IMR-90 (cell line): ENCODE measurements around the gene OR10AD1.

ENCODE experiments used
- CEBPB ChIP-seq: IDR thresholded peaks from 2 replicates; pipeline ENCODE4 v1.6.1; 2012; ENCODE audit warnings: low read depth, low read length, improper control_type of control experiment
- CTCF ChIP-seq: conservative IDR thresholded peaks from 2 replicates; pipeline ENCODE4 v1.5.1; 2012; ENCODE audit warnings: mild to moderate bottlenecking, low read depth, low read length, improper control_type of control experiment
- ELK1 ChIP-seq: fragments of 150-350 bp; IDR thresholded peaks from 2 replicates; pipeline ENCODE4 v1.6.1; 2016; ENCODE audit warnings: low read depth, mild to moderate bottlenecking, low read length, moderate library complexity, borderline replicate concordance
- FOS ChIP-seq: fragments of 150-350 bp; IDR thresholded peaks from 2 replicates; pipeline ENCODE4 v1.6.1; 2016; ENCODE audit warnings: low read depth, low read length
- POLR2A ChIP-seq: IDR thresholded peaks from 2 replicates; pipeline ENCODE4 v1.6.1; 2012; ENCODE audit warnings: mild to moderate bottlenecking, low read depth, low read length

GRCh38 chr12:48163150-48163747, 39.8 kb downstream of the OR10AD1 start:
- TF ChIP-seq POLR2A (no peak), ELK1 (no peak), CTCF (no peak), FOS (no peak), CEBPB (no peak)
